DMS53 treated with DMSO at 0.1 percent for 48 hours (cell line): ENCODE results near the gene FEM1B.

ENCODE experiments used
- DNase-seq: peaks from one replicate; lab custom pipeline; 2025; ENCODE audit not compliant: unreplicated experiment; lab: John Stamatoyannopoulos, UW

The FEM1B gene

GRCh38 chr15:68321229-68321628 is 43.7 kb downstream of the FEM1B start:
- no peak for DNase-seq

- no peak for DNase-seq
Observed at GRCh38 chr15:68322796-68323195, 45.3 kb downstream of the FEM1B start.

- DNase-seq = no peak
Observed at GRCh38 chr15:68325726-68326125, 48.2 kb downstream of the FEM1B start.

- DNase-seq = no peak
Observed at GRCh38 chr15:68326711-68327354, 49.3 kb downstream of the FEM1B start.

- DNase-seq = no peak
Observed at GRCh38 chr15:68328443-68328842, 50.9 kb downstream of the FEM1B start.

GRCh38 chr15:68328964-68329363 is 51.4 kb downstream of the FEM1B start:
- no peak for DNase-seq

- DNase-seq = no peak
Observed at GRCh38 chr15:68330416-68330815, 52.9 kb downstream of the FEM1B start.

- DNase-seq = no peak
Observed at GRCh38 chr15:68330901-68331300, 53.4 kb downstream of the FEM1B start.

GRCh38 chr15:68332266-68332665 is 54.7 kb downstream of the FEM1B start:
- no peak for DNase-seq

- no peak for DNase-seq
Observed at GRCh38 chr15:68333775-68334470, 56.4 kb downstream of the FEM1B start.

GRCh38 chr15:68334661-68335124 is 57.1 kb downstream of the FEM1B start:
- no peak for DNase-seq

GRCh38 chr15:68335251-68335650 is 57.7 kb downstream of the FEM1B start:
- no peak for DNase-seq

GRCh38 chr15:68335655-68336054 is 58.1 kb downstream of the FEM1B start:
- no peak for DNase-seq

- DNase-seq = no peak
Observed at GRCh38 chr15:68336516-68336915, 59.0 kb downstream of the FEM1B start.

GRCh38 chr15:68337826-68338225 is 60.3 kb downstream of the FEM1B start:
- no peak for DNase-seq

- DNase-seq = no peak
Observed at GRCh38 chr15:68339481-68339880, 61.9 kb downstream of the FEM1B start.

GRCh38 chr15:68340726-68341671 is 63.5 kb downstream of the FEM1B start:
- DNase-seq = no peak

GRCh38 chr15:68341760-68342725 is 64.5 kb downstream of the FEM1B start:
- DNase-seq = no peak

GRCh38 chr15:68343579-68344225 is 66.2 kb downstream of the FEM1B start:
- DNase-seq = no peak

GRCh38 chr15:68344600-68344999 is 67.1 kb downstream of the FEM1B start:
- DNase-seq = no peak
